SK-N-SH (cell line): Measurements from ENCODE around the gene HJV. TPM values are rescaled to one million over a fixed set of nuclear protein-coding genes. Genes with fewer than 3 reads are reported as not detected.

ENCODE experiments used
- CTCF ChIA-PET: fragments of 300-600, 350-600 bp; formaldehyde crosslinking; extraction: SDS; loops from one replicate; lab custom pipeline; 2021; lab: Yijun Ruan, JAX
- POLR2A ChIA-PET: fragments of 350-600 bp; sonication (Branson Sonifier 250); formaldehyde crosslinking; extraction: SDS; loops from one replicate; lab custom pipeline; 2020; ENCODE audit warnings: antibody characterized with exemption, inconsistent platforms; lab: Yijun Ruan, JAX
- DNase-seq: peaks from one replicate; pipeline ENCODE4 v3.0.0; 2012
- H2AFZ ChIP-seq: fragments of 200-600 bp; sonication (generic); 2 replicates; pipeline ENCODE4 v1.8.1; 2016; ENCODE audit warnings: antibody characterized with exemption, mild to moderate bottlenecking, low read depth
- H3F3A ChIP-seq: fragments of 200-600 bp; sonication (generic); replicated peaks from 2 replicates; pipeline ENCODE3; 2016; ENCODE audit warnings: antibody characterized with exemption, mild to moderate bottlenecking; ENCODE audit not compliant: insufficient read depth
- H3K27ac ChIP-seq, 2 experiments: fragments of 200-500 bp in 1 of 2; fragments of 200-600 bp in 1 of 2; sonication (Bioruptor generic) in 1 of 2; sonication (generic), shearing (Covaris generic) in 1 of 2; 2 replicates each; pipeline versions ENCODE4 v1.5.1 to v1.6.1; 2014 to 2016; ENCODE audit warnings: low read depth in 2 of 2, inconsistent platforms in 1 of 2, low read length in 1 of 2, mild to moderate bottlenecking in 1 of 2, mixed read lengths in 1 of 2
- H3K27me3 ChIP-seq: fragments of 200-600 bp; sonication (generic), shearing (Covaris generic); 2 replicates; pipeline ENCODE4 v1.6.1; 2016; ENCODE audit warnings: mixed run types; ENCODE audit not compliant: insufficient read depth
- H3K36me3 ChIP-seq, 2 experiments: fragments of 200-500 bp in 1 of 2; fragments of 200-600 bp in 1 of 2; sonication (Bioruptor generic) in 1 of 2; sonication (generic) in 1 of 2; replicated peaks in 1 of 2; 2 replicates each; pipeline versions ENCODE3 to v1.5.1; 2014 to 2016; ENCODE audit warnings: low read length in 1 of 2, mild to moderate bottlenecking in 1 of 2; ENCODE audit not compliant: insufficient read depth in 2 of 2, control insufficient read depth in 1 of 2
- H3K4me1 ChIP-seq, 2 experiments: fragments of 200-500 bp in 1 of 2; fragments of 200-600 bp in 1 of 2; sonication (Bioruptor generic) in 1 of 2; sonication (generic), shearing (Covaris generic) in 1 of 2; 2 replicates each; pipeline versions ENCODE4 v1.5.1 to v1.6.1; 2014 to 2016; ENCODE audit warnings: low read depth in 1 of 2, low read length in 1 of 2, mixed run types in 1 of 2; ENCODE audit not compliant: insufficient read depth in 2 of 2, control insufficient read depth in 1 of 2
- H3K4me2 ChIP-seq: fragments of 200-600 bp; sonication (generic), shearing (Covaris generic); 2 replicates; pipeline ENCODE4 v1.6.1; 2017; ENCODE audit warnings: mixed run types
- H3K4me3 ChIP-seq, 2 experiments: fragments of 200-500 bp in 1 of 2; fragments of 200-600 bp in 1 of 2; sonication (Bioruptor generic) in 1 of 2; sonication (generic), shearing (Covaris generic) in 1 of 2; 2 replicates each; pipeline versions ENCODE4 v1.5.1 to v1.8.1; 2014 to 2016; ENCODE audit warnings: low read depth in 2 of 2, inconsistent platforms in 1 of 2, low read length in 1 of 2, mild to moderate bottlenecking in 1 of 2, mixed read lengths in 1 of 2, moderate library complexity in 1 of 2
- H3K79me2 ChIP-seq: fragments of 200-600 bp; sonication (generic); 2 replicates; pipeline ENCODE4 v1.8.1; 2017; ENCODE audit warnings: mild to moderate bottlenecking; ENCODE audit not compliant: insufficient read depth
- H3K9ac ChIP-seq: fragments of 200-600 bp; sonication (generic); 2 replicates; pipeline ENCODE4 v1.6.1; 2017; ENCODE audit warnings: mixed run types
- H3K9me2 ChIP-seq: fragments of 200-600 bp; sonication (generic); 2 replicates; pipeline ENCODE4 v1.6.1; 2017; ENCODE audit warnings: mixed run types
- H3K9me3 ChIP-seq: fragments of 200-600 bp; sonication (generic); 2 replicates; pipeline ENCODE4 v1.6.1; 2017; ENCODE audit warnings: mixed run types, mild to moderate bottlenecking, moderate library complexity
- H4K20me1 ChIP-seq: fragments of 200-600 bp; sonication (generic); 2 replicates; pipeline ENCODE4 v1.6.1; 2017; ENCODE audit warnings: mild to moderate bottlenecking, mixed run types; ENCODE audit not compliant: insufficient read depth
- ELF1 ChIP-seq: IDR thresholded peaks from 2 replicates; pipeline ENCODE4 v1.4.0; 2012
- EP300 ChIP-seq, 2 experiments: IDR thresholded peaks; 2 replicates each; pipeline versions ENCODE4 v1.4.0 to v1.6.1; 2012; ENCODE audit warnings: borderline replicate concordance in 1 of 2, low read depth in 1 of 2, low read length in 1 of 2
- EZH2phosphoT487 ChIP-seq: fragments of 200-600 bp; sonication (generic); IDR thresholded peaks from 2 replicates; pipeline ENCODE4 v1.6.1; 2017; ENCODE audit warnings: low read depth, mixed run types, mild to moderate bottlenecking, antibody characterized with exemption, moderate library complexity, borderline replicate concordance
- FOSL2 ChIP-seq: IDR thresholded peaks from 2 replicates; pipeline ENCODE4 v1.4.0; 2012; ENCODE audit warnings: low read depth, mild to moderate bottlenecking, moderate library complexity, borderline replicate concordance
- FOXJ3 ChIP-seq: sonication (generic); formaldehyde crosslinking; IDR thresholded peaks from 2 replicates; pipeline ENCODE4 v1.5.1; 2020; ENCODE audit warnings: mild to moderate bottlenecking, missing genetic modification reagents
- FOXM1 ChIP-seq: IDR thresholded peaks from 2 replicates; pipeline ENCODE4 v1.4.0; 2012; ENCODE audit warnings: low read depth, mild to moderate bottlenecking
- GABPA ChIP-seq: IDR thresholded peaks from 2 replicates; pipeline ENCODE4 v1.4.0; 2012; ENCODE audit warnings: low read depth, mild to moderate bottlenecking
- GATA2 ChIP-seq: sonication (generic); formaldehyde crosslinking; IDR thresholded peaks from 2 replicates; pipeline ENCODE4 v1.5.0; 2020; ENCODE audit warnings: mild to moderate bottlenecking, missing genetic modification reagents
- JUND ChIP-seq: IDR thresholded peaks from 2 replicates; pipeline ENCODE4 v1.4.0; 2012
- MEF2A ChIP-seq: IDR thresholded peaks from 2 replicates; pipeline ENCODE4 v1.4.0; 2012; ENCODE audit warnings: low read depth, borderline replicate concordance
- NFIC ChIP-seq: IDR thresholded peaks from 2 replicates; pipeline ENCODE4 v1.4.0; 2012; ENCODE audit warnings: borderline replicate concordance
- NRF1 ChIP-seq: IDR thresholded peaks from 2 replicates; pipeline ENCODE4 v1.6.1; 2012; ENCODE audit warnings: low read depth, mild to moderate bottlenecking, low read length
- POLR2AphosphoS5 ChIP-seq: IDR thresholded peaks from 2 replicates; pipeline ENCODE4 v1.6.1; 2012; ENCODE audit warnings: low read depth, low read length
- RCOR1 ChIP-seq: fragments of 150-350 bp; IDR thresholded peaks from 2 replicates; pipeline ENCODE4 v1.6.1; 2017; ENCODE audit warnings: antibody characterized with exemption, low read length
- RFX5 ChIP-seq: IDR thresholded peaks from 2 replicates; pipeline ENCODE4 v1.6.1; 2012; ENCODE audit warnings: mild to moderate bottlenecking, improper control_type of control experiment, low read length
- SIN3A ChIP-seq: IDR thresholded peaks from 2 replicates; pipeline ENCODE4 v1.6.1; 2012; ENCODE audit warnings: low read depth, mild to moderate bottlenecking, low read length, moderate library complexity, borderline replicate concordance
- TAF1 ChIP-seq: IDR thresholded peaks from 2 replicates; pipeline ENCODE4 v1.6.1; 2012; ENCODE audit warnings: low read depth, mild to moderate bottlenecking, low read length, moderate library complexity, borderline replicate concordance
- TCF12 ChIP-seq: IDR thresholded peaks from 2 replicates; pipeline ENCODE4 v1.4.0; 2012
- WGBS: methylation state at CpG from one replicate; pipeline ENCODE4 v1.1.6; 2017; ENCODE audit warnings: low lambda C conversion rate; 5-methylcytosine and 5-hydroxymethylcytosine counted together
- polyA plus RNA-seq, 3 experiments: library from polyadenylated mRNA; depleted of rRNA; stranded (reverse); fragments of >200 nt; gene quantifications; 2 replicates each; pipeline ENCODE4 v1.2.3, GENCODE V29; 2012
- TF ChIP-seq, protein P1 (sequence below): IDR thresholded peaks from 2 replicates; pipeline ENCODE4; 2012
- TF ChIP-seq, protein P2 (sequence below): IDR thresholded peaks from 2 replicates; pipeline ENCODE4 v1.4.0; 2012; ENCODE audit warnings: low read depth, borderline replicate concordance
- TF ChIP-seq, protein P3 (sequence below): IDR thresholded peaks from 2 replicates; pipeline ENCODE4 v1.4.0; 2012; ENCODE audit warnings: low read depth, borderline replicate concordance
- TF ChIP-seq, protein P4 (sequence below): IDR thresholded peaks from 2 replicates; pipeline ENCODE4 v1.4.0; 2012; ENCODE audit warnings: low read depth
- TF ChIP-seq, protein P5 (sequence below): fragments of 150-350 bp; IDR thresholded peaks from 2 replicates; pipeline ENCODE4 v1.6.1; 2017; ENCODE audit warnings: antibody characterized with exemption, low read length, low read depth, borderline replicate concordance
- TF ChIP-seq, protein P6 (sequence below): fragments of 150-350 bp; IDR thresholded peaks from 2 replicates; pipeline ENCODE4 v1.6.1; 2016; ENCODE audit warnings: mild to moderate bottlenecking, low read depth, low read length

HJV gene
- polyA plus RNA-seq, 1 of the 3 experiments (the other 2 are of a cell fraction): 0.05 TPM

DNA sequence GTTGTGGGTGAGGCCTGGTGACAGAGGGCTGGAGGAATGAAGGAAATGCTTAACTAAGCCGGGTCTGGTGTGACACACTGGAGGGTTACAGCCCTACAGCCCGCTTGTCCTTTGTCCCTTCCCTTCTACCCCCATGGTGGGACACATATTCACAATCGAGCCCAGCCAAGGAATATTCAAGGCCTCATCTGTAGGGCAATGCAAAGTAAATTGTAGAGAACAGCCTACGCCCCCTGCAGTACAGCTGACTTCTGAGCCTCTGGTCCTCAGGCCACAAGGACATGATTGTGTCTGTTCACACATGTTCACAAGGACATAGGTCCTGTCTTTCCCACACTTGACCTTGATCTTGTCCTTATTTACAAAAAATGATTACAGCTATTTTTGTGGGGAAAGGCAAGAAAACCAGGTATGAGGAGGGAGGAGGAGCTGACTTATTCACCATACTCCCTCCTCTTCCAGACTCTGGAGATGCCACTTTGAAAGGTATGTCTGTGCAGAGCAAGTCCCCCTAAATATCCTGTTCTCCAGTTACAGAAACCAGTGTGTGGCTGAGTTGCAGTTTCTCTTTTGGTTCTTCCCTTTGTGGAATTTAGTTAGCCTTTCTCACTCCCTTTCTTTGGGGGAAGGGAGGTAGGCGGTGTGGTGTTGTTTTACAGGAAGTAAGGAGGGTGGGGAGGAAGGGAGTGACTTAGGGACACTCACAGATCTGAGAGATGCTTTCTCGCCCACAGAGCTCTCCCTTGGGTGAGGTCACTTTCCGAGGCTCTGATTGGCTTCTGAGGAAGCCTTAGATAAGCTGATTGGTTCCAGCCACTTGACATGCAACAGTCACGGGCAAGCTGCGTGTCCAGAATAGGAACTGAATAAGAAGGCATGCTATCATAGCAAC, 42.4 kb downstream of the HJV start:
- no peaks in the 10 kb centered on the region for H3K9me2 ChIP-seq
- H3K4me2 ChIP-seq: peak overlapping the region; percentile 72
- H4K20me1 ChIP-seq: no peaks in the 10 kb centered on the region
- H3K79me2 ChIP-seq: no peaks in the 10 kb centered on the region
- H3K27ac ChIP-seq: peak overlapping the region; percentile 92 to 99
- peak overlapping the region; percentile 67 for H3K9ac ChIP-seq
- H3K36me3 ChIP-seq: peaks cover 0 to 5% of the 10 kb centered on the region in 2 experiments
- POLR2A ChIA-PET: interaction anchor here (0.8 to 2.3 kb wide), 5 partner anchors 13 to 120 kb away, joined by 3 to 8 read pairs (median 5); partner anchors contain the start of genes ANKRD34A, PIAS3, POLR3GL and RBM8A
- no peaks in the 10 kb centered on the region for H3K9me3 ChIP-seq
- H3K4me1 ChIP-seq: peaks cover 27 to 30% of the 10 kb centered on the region in 2 experiments
- H2AFZ ChIP-seq: peak overlapping the region; percentile 73; the same call in 1 of the 2 replicates
- CTCF ChIA-PET: interaction anchor here (0.9 to 8.2 kb wide), 15 partner anchors 10 to 133 kb away, joined by 3 to 187 read pairs (median 10); partner anchors contain the start of genes HJV, LIX1L, NUDT17 and PIAS3
- DNase-seq: peak; percentile 82
- H3F3A ChIP-seq: peaks cover 19% of the 10 kb centered on the region
- H3K27me3 ChIP-seq: no peaks in the 10 kb centered on the region
- peak overlapping the region; percentile 18 to 45; a peak in 3 of 4 replicates for H3K4me3 ChIP-seq
- 15% methylated on average over 8 of the region's 9 CpGs for WGBS
- TF ChIP-seq EZH2phosphoT487: no peak
- TF ChIP-seq, protein P1, sequence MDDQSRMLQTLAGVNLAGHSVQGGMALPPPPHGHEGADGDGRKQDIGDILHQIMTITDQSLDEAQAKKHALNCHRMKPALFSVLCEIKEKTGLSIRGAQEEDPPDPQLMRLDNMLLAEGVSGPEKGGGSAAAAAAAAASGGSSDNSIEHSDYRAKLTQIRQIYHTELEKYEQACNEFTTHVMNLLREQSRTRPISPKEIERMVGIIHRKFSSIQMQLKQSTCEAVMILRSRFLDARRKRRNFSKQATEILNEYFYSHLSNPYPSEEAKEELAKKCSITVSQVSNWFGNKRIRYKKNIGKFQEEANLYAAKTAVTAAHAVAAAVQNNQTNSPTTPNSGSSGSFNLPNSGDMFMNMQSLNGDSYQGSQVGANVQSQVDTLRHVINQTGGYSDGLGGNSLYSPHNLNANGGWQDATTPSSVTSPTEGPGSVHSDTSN: peak; percentile 72
- no peak; the same call in 1 of the 2 replicates for TF ChIP-seq RCOR1
- TF ChIP-seq, protein P2, sequence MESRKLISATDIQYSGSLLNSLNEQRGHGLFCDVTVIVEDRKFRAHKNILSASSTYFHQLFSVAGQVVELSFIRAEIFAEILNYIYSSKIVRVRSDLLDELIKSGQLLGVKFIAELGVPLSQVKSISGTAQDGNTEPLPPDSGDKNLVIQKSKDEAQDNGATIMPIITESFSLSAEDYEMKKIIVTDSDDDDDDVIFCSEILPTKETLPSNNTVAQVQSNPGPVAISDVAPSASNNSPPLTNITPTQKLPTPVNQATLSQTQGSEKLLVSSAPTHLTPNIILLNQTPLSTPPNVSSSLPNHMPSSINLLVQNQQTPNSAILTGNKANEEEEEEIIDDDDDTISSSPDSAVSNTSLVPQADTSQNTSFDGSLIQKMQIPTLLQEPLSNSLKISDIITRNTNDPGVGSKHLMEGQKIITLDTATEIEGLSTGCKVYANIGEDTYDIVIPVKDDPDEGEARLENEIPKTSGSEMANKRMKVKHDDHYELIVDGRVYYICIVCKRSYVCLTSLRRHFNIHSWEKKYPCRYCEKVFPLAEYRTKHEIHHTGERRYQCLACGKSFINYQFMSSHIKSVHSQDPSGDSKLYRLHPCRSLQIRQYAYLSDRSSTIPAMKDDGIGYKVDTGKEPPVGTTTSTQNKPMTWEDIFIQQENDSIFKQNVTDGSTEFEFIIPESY: no peak
- no peak for TF ChIP-seq GATA2 (CRISPR knock-in tag)
- TF ChIP-seq NFIC: no peak
- TF ChIP-seq TAF1: peak; percentile 65
- TF ChIP-seq, protein P3, sequence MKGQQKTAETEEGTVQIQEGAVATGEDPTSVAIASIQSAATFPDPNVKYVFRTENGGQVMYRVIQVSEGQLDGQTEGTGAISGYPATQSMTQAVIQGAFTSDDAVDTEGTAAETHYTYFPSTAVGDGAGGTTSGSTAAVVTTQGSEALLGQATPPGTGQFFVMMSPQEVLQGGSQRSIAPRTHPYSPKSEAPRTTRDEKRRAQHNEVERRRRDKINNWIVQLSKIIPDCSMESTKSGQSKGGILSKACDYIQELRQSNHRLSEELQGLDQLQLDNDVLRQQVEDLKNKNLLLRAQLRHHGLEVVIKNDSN: no peak
- TF ChIP-seq FOXJ3: 0 out of 2 replicates have a peak, but pooled peaks have one; percentile 37
- TF ChIP-seq, protein P4, sequence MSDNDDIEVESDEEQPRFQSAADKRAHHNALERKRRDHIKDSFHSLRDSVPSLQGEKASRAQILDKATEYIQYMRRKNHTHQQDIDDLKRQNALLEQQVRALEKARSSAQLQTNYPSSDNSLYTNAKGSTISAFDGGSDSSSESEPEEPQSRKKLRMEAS: peak; percentile 90
- peak; percentile 38; the same call in 1 of the 2 replicates for TF ChIP-seq JUND
- TF ChIP-seq, protein P5, sequence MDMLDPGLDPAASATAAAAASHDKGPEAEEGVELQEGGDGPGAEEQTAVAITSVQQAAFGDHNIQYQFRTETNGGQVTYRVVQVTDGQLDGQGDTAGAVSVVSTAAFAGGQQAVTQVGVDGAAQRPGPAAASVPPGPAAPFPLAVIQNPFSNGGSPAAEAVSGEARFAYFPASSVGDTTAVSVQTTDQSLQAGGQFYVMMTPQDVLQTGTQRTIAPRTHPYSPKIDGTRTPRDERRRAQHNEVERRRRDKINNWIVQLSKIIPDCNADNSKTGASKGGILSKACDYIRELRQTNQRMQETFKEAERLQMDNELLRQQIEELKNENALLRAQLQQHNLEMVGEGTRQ: no peak
- no peak for TF ChIP-seq FOXM1
- peak; percentile 90 for TF ChIP-seq ELF1
- peak; percentile 79; the same call in 1 of the 2 replicates for TF ChIP-seq SIN3A
- peak; percentile 83; the same call in 1 of the 2 replicates for TF ChIP-seq POLR2AphosphoS5
- TF ChIP-seq RFX5: peak; percentile 83
- TF ChIP-seq, protein P6, sequence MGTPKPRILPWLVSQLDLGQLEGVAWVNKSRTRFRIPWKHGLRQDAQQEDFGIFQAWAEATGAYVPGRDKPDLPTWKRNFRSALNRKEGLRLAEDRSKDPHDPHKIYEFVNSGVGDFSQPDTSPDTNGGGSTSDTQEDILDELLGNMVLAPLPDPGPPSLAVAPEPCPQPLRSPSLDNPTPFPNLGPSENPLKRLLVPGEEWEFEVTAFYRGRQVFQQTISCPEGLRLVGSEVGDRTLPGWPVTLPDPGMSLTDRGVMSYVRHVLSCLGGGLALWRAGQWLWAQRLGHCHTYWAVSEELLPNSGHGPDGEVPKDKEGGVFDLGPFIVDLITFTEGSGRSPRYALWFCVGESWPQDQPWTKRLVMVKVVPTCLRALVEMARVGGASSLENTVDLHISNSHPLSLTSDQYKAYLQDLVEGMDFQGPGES: peak; percentile 41; the same call in 1 of the 2 replicates
- TF ChIP-seq FOSL2: peak; percentile 45; the same call in 1 of the 2 replicates
- peak; percentile 63; the same call in 1 of the 2 replicates for TF ChIP-seq TCF12
- TF ChIP-seq MEF2A: no peak
- no peak for TF ChIP-seq NRF1
- TF ChIP-seq GABPA: peak; percentile 60
- TF ChIP-seq EP300 (IDR thresholded peaks at IDR 0.05; ENCODE audit: borderline replicate concordance in 1 of 2, low read depth in 1 of 2, low read length in 1 of 2): peak; percentile 58 to 74; a peak in 2 of 4 replicates
